Fibroblast of villous mesenchyme (primary cell): ENCODE measurements around the gene GALNS. TPM values are rescaled to one million over a fixed set of nuclear protein-coding genes. Genes with fewer than 3 reads are reported as not detected.

Experiments used
- DNase-seq: peaks from one replicate; pipeline ENCODE4 v3.0.0-alpha.2; 2010; ENCODE audit warnings: low read depth
- H3K4me3 ChIP-seq: 2 replicates; pipeline ENCODE4 v1.5.1; 2011; ENCODE audit warnings: low read depth, mild to moderate bottlenecking, low read length
- CTCF ChIP-seq: IDR thresholded peaks from 2 replicates; pipeline ENCODE4 v1.5.1; 2012; ENCODE audit warnings: low read depth, mild to moderate bottlenecking, low read length; ENCODE audit not compliant: insufficient read depth
- total RNA-seq: library from RNA; depleted of rRNA; stranded (reverse); fragments of >200 nt; gene quantifications from 2 replicates; pipeline ENCODE4 v1.2.3, GENCODE V29; 2012

Gene GALNS
- total RNA-seq, 1 donor: 26.3 TPM

- H3K4me3 ChIP-seq: no peak overlapping the region
- DNase-seq: no peak
- TF ChIP-seq CTCF: no peak
These were observed 16.0 kb upstream of the GALNS start for GRCh38 chr16:88872650-88873331.

GRCh38 chr16:88871730-88872416 is 15.1 kb upstream of the GALNS start:
- H3K4me3 ChIP-seq: no peak overlapping the region
- no peak for DNase-seq
- no peak for TF ChIP-seq CTCF

- TF ChIP-seq CTCF: no peak
- DNase-seq: no peak
These were observed 14.6 kb upstream of the GALNS start for GRCh38 chr16:88871349-88871702.

GRCh38 chr16:88870608-88871348 is 14.0 kb upstream of the GALNS start:
- no peak for DNase-seq
- H3K4me3 ChIP-seq: no peak overlapping the region
- TF ChIP-seq CTCF: no peak

More at GRCh38 chr16:88871349-88871702, 14.6 kb upstream of the GALNS start:
- no peak overlapping the region for H3K4me3 ChIP-seq

GRCh38 chr16:88869673-88869980 is 12.9 kb upstream of the GALNS start:
- TF ChIP-seq CTCF: no peak
- DNase-seq: no peak
- H3K4me3 ChIP-seq: no peak overlapping the region

GRCh38 chr16:88868974-88869672 is 12.4 kb upstream of the GALNS start:
- TF ChIP-seq CTCF: no peak
- H3K4me3 ChIP-seq: no peak overlapping the region
- DNase-seq: no peak
